Uterus (tissue), 2 donors: ENCODE data around the gene MRPL14.

Source experiments
- POLR2A ChIP-seq, 2 donors: fragments of 450-650 bp; IDR thresholded peaks; one replicate each; pipeline ENCODE4 v1.6.1; 2016; ENCODE audit warnings: antibody characterized with exemption in 2 of 2, mild to moderate bottlenecking in 1 of 2, moderate library complexity in 1 of 2
- TF ChIP-seq, protein P1 (sequence below), 4 experiments: fragments of 200-600 bp in 2 of 4; fragments of 450-650 bp in 2 of 4; sonication (generic) in 2 of 4; IDR thresholded peaks; one replicate each; pipeline ENCODE4 v1.5.1; 2016 to 2019; ENCODE audit warnings: antibody characterized with exemption in 4 of 4, mild to moderate bottlenecking in 2 of 4, moderate library complexity in 1 of 4

GRCh38 chr6:44126320-44127149, 717 bp downstream of the MRPL14 start:
- TF ChIP-seq, protein P1, sequence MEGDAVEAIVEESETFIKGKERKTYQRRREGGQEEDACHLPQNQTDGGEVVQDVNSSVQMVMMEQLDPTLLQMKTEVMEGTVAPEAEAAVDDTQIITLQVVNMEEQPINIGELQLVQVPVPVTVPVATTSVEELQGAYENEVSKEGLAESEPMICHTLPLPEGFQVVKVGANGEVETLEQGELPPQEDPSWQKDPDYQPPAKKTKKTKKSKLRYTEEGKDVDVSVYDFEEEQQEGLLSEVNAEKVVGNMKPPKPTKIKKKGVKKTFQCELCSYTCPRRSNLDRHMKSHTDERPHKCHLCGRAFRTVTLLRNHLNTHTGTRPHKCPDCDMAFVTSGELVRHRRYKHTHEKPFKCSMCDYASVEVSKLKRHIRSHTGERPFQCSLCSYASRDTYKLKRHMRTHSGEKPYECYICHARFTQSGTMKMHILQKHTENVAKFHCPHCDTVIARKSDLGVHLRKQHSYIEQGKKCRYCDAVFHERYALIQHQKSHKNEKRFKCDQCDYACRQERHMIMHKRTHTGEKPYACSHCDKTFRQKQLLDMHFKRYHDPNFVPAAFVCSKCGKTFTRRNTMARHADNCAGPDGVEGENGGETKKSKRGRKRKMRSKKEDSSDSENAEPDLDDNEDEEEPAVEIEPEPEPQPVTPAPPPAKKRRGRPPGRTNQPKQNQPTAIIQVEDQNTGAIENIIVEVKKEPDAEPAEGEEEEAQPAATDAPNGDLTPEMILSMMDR (IDR thresholded peaks at IDR 0.05) = no peak
- no peak for TF ChIP-seq POLR2A (IDR thresholded peaks at IDR 0.05)
